Fibroblast of skin of scalp (primary cell): ENCODE results near the gene ASIC4.

Experiments
- DNase-seq: peaks from one replicate; pipeline ENCODE4 v3.0.0-alpha.2; 2013

The ASIC4 gene

DNA sequence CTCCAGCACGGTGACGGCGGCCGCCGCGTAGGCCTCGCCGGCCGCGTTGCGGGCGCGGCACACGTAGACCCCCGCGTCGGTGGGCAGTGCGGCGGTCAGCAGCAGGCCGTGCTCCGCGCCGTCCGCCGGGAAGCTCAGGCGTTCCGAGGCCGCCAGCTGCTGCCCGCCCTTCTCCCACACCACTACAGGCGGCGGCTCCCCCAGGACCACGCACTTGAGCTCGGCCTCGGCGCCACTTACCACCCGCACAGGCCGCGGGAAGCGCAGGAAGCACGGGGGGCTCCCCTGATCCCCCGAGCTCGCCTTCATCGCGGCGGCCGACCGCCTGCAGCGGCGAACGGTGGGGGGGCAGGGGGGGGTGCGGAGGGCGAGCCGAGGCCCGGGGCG, 56.6 kb downstream of the ASIC4 start:
- no peak for DNase-seq

DNA sequence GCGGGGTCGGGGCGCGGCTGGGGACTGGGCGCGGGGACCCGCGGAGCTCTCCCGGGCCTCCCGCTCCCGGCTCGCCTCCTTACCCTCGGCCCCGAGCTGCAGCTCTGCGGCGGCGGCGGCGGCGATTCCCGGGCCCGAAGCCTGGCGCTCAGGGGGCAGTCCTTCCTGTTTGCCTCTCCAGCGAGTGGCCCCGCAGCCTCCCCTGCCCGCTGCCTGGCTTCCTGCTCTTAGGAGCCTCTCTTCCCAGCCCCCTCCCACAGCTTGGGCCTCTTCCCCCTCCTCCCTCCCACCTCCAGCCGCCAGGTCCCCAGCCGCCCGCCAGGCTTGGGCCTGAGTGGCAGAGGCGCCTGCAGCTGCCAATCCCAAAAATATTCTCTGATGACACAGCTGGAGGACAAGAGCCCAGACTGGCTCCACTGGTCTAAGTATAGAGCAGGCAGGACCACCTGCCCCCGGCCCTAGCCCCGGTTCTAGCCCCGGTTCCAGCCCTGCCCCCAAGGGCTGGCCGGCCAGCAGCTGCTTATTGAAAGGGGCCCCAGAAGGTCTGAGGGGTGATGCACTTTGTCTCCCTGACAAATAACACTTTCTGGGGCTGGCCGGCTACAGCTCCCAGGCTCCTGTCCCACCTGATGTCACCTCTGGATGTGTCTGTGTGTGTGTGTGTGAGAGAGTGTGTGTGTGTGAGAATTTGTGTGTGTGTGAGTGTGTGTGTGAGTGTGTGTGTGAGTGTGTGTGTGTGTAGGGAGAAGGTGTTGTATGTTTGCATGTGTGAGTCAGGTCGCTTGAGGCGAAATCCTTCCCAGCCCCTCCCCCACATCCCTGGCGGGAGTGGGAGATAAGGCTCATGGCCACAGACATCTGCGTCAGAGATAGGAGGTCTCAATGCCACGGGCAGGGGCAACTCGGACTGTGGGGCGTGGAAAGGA, 57.3 kb downstream of the ASIC4 start, which contains the start of gene OBSL1:
Gene OBSL1 (minus strand): TSS at position 229 of the 926 bp plus-strand sequence. CDS start 307 bp downstream, outside the sequence.
- DNase-seq: peak; percentile 82

DNA sequence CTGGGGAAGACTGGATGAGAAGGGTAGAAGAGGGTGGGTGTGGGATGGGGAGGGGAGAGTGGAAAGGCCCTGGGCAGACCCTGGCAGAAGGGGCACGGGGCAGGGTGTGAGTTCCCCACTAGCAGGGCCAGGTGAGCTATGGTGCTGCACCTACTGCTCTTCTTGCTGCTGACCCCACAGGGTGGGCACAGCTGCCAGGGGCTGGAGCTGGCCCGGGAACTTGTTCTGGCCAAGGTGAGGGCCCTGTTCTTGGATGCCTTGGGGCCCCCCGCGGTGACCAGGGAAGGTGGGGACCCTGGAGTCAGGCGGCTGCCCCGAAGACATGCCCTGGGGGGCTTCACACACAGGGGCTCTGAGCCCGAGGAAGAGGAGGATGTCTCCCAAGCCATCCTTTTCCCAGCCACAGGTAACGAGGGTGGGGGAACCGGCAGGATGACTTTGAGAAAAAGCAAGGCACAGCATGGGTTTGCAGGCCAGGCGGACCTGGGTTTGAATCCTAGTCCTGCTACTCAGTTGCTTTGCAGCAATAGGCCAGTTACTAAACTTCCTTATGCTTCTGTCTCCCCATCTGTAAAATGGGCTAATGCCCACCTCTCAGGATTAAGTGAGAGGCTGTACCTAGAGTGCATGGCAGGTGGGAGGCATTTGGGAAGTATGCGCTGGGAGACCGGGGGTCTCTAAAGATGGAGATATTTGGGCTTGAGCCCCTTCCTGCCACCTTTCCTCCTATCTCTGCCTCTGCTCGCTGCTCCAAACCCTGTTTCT, 58.1 kb downstream of the ASIC4 start, which contains the start of gene INHA:
Gene INHA (plus strand): TSS at position 74 of the 765 bp plus-strand sequence. CDS start 65 bp downstream, at position 139.
- no peak for DNase-seq

DNA sequence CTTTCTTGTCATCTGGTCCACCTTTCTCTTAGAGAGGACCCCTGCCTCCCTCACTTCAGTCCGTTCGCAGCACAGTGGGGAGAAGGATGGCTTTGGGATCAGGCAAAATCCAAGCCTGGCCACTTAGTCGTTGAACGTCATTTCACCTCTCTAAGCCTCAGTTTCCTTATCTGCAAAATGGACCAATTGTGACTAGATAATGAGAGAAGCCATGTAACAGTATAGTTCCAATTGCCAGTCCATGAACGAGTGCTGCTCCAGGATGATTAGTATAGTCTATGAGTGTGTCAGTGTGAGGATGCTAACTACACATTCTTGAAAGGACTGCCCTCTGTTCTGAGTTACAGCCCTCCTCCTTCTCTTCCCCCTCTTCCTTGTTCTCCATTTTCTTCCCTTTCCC, 58.9 kb downstream of the ASIC4 start:
- DNase-seq: no peak

- no peak for DNase-seq
Observed at GRCh38 chr2:219574484-219575311, 60.4 kb downstream of the ASIC4 start.

DNA sequence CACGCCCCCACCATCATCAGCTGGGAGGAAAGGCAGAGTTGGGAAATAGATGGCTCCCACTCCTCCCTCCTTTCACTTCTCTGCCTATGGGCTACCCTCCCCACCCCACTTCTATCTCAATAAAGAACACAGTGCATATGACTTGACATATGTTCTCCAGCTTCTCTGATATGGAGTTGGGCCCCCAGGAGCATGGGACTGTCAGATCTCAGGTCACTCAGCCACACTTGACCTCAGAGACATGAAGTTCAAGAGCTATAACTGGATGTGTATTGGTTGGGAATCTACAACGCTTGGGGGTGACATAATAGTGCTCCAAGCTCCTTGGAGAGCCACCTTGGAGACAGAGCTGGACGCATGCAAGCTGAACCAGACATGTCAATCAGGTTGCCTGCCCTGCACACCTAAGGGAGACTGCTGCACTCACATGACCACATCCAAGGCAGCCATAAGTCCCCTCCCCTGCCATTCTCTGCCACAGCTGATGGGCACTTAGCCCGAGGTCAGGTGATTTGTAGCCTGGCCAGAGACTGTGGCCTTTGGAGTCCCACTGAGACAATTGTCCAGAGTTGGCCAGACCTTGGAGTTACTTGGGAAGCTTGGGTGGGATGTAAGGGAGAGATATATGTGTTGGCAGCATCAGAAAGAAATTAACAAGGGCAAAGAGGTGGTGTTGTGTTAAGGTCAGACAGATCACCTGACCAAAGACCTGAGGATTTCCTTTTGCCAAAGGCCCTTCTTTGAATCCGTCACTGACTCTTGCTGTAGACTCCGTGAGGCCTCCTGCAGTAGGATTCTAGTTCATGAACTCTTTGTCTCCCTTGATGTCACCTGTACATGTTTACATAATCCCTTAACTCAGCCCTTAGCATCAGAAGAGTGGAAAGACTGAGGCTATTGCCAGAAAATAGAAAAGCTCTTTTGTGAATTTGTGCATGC, 61.6 kb downstream of the ASIC4 start:
- DNase-seq: no peak

GRCh38 chr2:219576505-219577388, 62.5 kb downstream of the ASIC4 start:
- no peak for DNase-seq

GRCh38 chr2:219578811-219579613, 64.7 kb downstream of the ASIC4 start:
- DNase-seq: no peak

- no peak for DNase-seq
Observed at GRCh38 chr2:219581346-219581745, 67.1 kb downstream of the ASIC4 start.
